ENCODE results near the gene AOPEP. TPM values are rescaled to one million over a fixed set of nuclear protein-coding genes. Genes with fewer than 3 reads are reported as not detected.

AOPEP gene
- total and polyA plus RNA-seq, 2 donors (not counting 3 experiments of a cell fraction or from before 2014, with no cell fraction given): 20.2 to 41.6 TPM

DNA sequence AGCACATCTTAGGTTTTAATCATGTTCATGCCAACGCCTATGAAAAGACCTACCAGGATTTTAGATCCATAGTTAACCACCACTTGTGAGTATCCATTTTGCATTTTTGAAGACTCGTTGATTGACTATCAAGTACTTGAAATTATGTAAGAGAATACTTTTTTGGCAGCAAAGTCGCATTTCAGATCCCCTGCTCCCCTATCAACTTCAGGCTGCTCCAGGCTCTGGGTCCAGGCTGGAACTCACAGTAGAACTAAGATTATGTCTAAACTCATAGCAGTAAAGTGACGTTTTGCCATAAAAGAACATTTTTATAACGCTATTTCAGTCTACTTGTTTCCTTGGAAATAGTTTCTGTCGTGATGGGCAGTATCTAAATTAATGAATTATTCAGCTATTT is 323.3 kb downstream of the AOPEP start:
- no peak for FAIRE-seq
- H3K9me3 ChIP-seq (replicated peaks; ENCODE audit: control insufficient read depth, insufficient read depth, low read length): no peaks in the 10 kb centered on the region
- H3K4me2 ChIP-seq (ENCODE audit: insufficient read depth, low read length): no peak overlapping the region
- H3K4me3 ChIP-seq (replicated peaks in 1 of 3; ENCODE audit: insufficient read depth in 1 of 3, low read depth in 1 of 3, low read length in 3 of 3): no peak overlapping the region
- intact Hi-C loops (cut with micrococcal nuclease): loop anchor here (2.0 to 5.0 kb wide), 2 partner anchors 45 to 387 kb away; no protein-coding TSS in a partner anchor
- peaks cover 0 to 2% of the 10 kb centered on the region in 2 experiments for H3K36me3 ChIP-seq (ENCODE audit: control insufficient read depth in 2 of 2, extremely low read depth in 1 of 2, insufficient read depth in 2 of 2, low read length in 2 of 2)
- no peak overlapping the region for H2AFZ ChIP-seq (ENCODE audit: low read depth, low read length)
- ChIA-PET CTCF (interaction anchor here (1.2 to 1.6 kb wide), 3 partner anchors 23 to 78 kb away, joined by 3 to 8 read pairs (median 4); no protein-coding TSS in a partner anchor), POLR2A (no interaction called here)
- H4K20me1 ChIP-seq (replicated peaks; ENCODE audit: control insufficient read depth, extremely low read depth, insufficient read depth, low read length): peaks cover 3% of the 10 kb centered on the region
- no peaks in the 10 kb centered on the region for H3K27me3 ChIP-seq (ENCODE audit: control insufficient read depth in 2 of 2, insufficient read depth in 2 of 2, low read length in 2 of 2)
- no peaks in the 10 kb centered on the region for H3K9me1 ChIP-seq (replicated peaks; ENCODE audit: control insufficient read depth, extremely low read depth, insufficient read depth, low read length)
- dilution Hi-C loops (cut with MboI; ENCODE audit: extremely low pct_ligation_motif_present, low sequenced_read_pairs): no loop called here
- peaks cover 12% of the 10 kb centered on the region for H3K4me1 ChIP-seq (ENCODE audit: control insufficient read depth, extremely low read depth, insufficient read depth, low read length)
- no peak overlapping the region for H3K9ac ChIP-seq (replicated peaks; ENCODE audit: extremely low read depth, insufficient read depth, low read length)
- H3K27ac ChIP-seq (ENCODE audit: insufficient read depth, low read depth, low read length): no peak overlapping the region
- BruUV-seq (replicated peaks): no TSS peak
- H3K79me2 ChIP-seq (ENCODE audit: control insufficient read depth, insufficient read depth, low read length): peaks cover 9% of the 10 kb centered on the region
- TF ChIP-seq EZH2 (IDR thresholded peaks at IDR 0.05; ENCODE audit: borderline replicate concordance, low read depth, low read length, severe bottlenecking) (no peak), GATA2 (IDR thresholded peaks at IDR 0.05; ENCODE audit: insufficient read depth, insufficient read length, low read depth, low read length) (no peak), FOS (IDR thresholded peaks at IDR 0.05; ENCODE audit: borderline replicate concordance, insufficient read depth, low read length) (no peak), JUN (IDR thresholded peaks at IDR 0.05; ENCODE audit: borderline replicate concordance, insufficient read depth, insufficient read length, low read depth) (no peak)
- DNase-seq (ENCODE audit: low read depth, low spot score): no peak

DNA sequence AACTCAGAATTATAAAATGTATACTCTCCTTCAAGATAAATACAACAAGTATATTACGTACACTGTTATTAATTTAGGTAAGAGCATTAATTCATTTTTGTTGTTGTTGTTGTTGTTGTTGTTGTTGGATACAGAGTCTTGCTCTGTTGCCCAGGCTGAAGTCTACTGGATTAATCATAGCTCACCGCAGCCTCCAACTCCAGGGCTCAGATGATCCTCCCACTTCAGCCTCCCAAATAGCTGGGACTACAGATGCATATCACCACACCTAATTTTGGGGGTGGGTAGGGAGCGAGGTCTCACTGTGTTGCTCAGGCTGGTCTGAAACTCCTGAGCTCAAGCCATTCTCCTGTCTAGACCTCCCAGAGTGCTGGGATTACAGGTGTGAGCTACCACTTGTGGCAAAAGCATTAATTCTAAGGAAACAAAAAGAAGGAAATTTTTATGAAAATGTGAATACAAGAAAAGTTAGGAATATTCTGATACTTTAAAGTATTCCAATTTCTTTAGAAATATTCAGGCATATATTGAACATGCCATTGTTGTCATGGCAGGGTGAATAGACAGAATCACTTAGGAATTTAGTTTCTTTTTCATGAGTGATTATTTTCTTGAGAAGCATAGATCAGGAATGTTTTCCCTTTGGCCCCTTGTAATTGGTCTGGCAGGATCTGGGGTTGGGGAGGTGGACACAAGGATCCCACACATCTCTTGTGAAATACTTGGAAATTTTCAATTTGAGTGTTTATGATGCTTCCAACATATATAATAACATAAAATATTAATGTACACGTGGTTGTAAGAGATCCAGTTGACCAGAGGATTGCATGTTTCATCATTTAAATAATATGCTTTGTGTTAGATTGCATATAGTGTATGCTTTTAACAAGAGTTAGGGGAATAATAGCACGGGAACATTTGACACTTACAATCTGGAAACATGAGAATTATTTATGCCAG is 327.4 kb downstream of the AOPEP start:
- no peak for FAIRE-seq
- H3K4me2 ChIP-seq (ENCODE audit: insufficient read depth, low read length): no peak overlapping the region
- BruUV-seq (replicated peaks): no TSS peak
- peaks cover 0 to 2% of the 10 kb centered on the region in 2 experiments for H3K36me3 ChIP-seq (ENCODE audit: control insufficient read depth in 2 of 2, extremely low read depth in 1 of 2, insufficient read depth in 2 of 2, low read length in 2 of 2)
- no peak for DNase-seq (ENCODE audit: low read depth, low spot score)
- no peaks in the 10 kb centered on the region for H3K9me3 ChIP-seq (replicated peaks; ENCODE audit: control insufficient read depth, insufficient read depth, low read length)
- no peak overlapping the region for H2AFZ ChIP-seq (ENCODE audit: low read depth, low read length)
- H3K79me2 ChIP-seq (ENCODE audit: control insufficient read depth, insufficient read depth, low read length): peaks cover 29% of the 10 kb centered on the region
- no peak overlapping the region for H3K4me3 ChIP-seq (replicated peaks in 1 of 3; ENCODE audit: insufficient read depth in 1 of 3, low read depth in 1 of 3, low read length in 3 of 3)
- intact Hi-C loops (cut with micrococcal nuclease) (loop anchor here (5.0 kb wide), 1 partner anchor 392 kb away; no protein-coding TSS in a partner anchor), dilution Hi-C loops (cut with MboI; ENCODE audit: extremely low pct_ligation_motif_present, low sequenced_read_pairs) (no loop called here)
- no peaks in the 10 kb centered on the region for H3K27me3 ChIP-seq (ENCODE audit: control insufficient read depth in 2 of 2, insufficient read depth in 2 of 2, low read length in 2 of 2)
- no peak overlapping the region for H3K27ac ChIP-seq (ENCODE audit: insufficient read depth, low read depth, low read length)
- H3K9me1 ChIP-seq (replicated peaks; ENCODE audit: control insufficient read depth, extremely low read depth, insufficient read depth, low read length): no peaks in the 10 kb centered on the region
- peaks cover 25% of the 10 kb centered on the region for H3K4me1 ChIP-seq (ENCODE audit: control insufficient read depth, extremely low read depth, insufficient read depth, low read length)
- CTCF ChIA-PET: interaction anchor here (1.1 to 2.0 kb wide), 4 partner anchors 28 to 373 kb away, joined by 3 to 6 read pairs (median 4); no protein-coding TSS in a partner anchor
- POLR2A ChIA-PET: no interaction called here
- no peak overlapping the region for H3K9ac ChIP-seq (replicated peaks; ENCODE audit: extremely low read depth, insufficient read depth, low read length)
- TF ChIP-seq JUN (IDR thresholded peaks at IDR 0.05; ENCODE audit: borderline replicate concordance, insufficient read depth, insufficient read length, low read depth) (no peak), GATA2 (IDR thresholded peaks at IDR 0.05; ENCODE audit: insufficient read depth, insufficient read length, low read depth, low read length) (no peak), FOS (IDR thresholded peaks at IDR 0.05; ENCODE audit: borderline replicate concordance, insufficient read depth, low read length) (no peak), EZH2 (IDR thresholded peaks at IDR 0.05; ENCODE audit: borderline replicate concordance, low read depth, low read length, severe bottlenecking) (no peak), MYC (IDR thresholded peaks at IDR 0.05; ENCODE audit: low read depth, low read length) (no peak), POLR2A (IDR thresholded peaks at IDR 0.05; ENCODE audit: low read depth, low read length) (no peak), POLR2AphosphoS5 (IDR thresholded peaks at IDR 0.05; ENCODE audit: insufficient read depth, low read depth, low read length) (no peak)
- TF ChIP-seq, protein P1, sequence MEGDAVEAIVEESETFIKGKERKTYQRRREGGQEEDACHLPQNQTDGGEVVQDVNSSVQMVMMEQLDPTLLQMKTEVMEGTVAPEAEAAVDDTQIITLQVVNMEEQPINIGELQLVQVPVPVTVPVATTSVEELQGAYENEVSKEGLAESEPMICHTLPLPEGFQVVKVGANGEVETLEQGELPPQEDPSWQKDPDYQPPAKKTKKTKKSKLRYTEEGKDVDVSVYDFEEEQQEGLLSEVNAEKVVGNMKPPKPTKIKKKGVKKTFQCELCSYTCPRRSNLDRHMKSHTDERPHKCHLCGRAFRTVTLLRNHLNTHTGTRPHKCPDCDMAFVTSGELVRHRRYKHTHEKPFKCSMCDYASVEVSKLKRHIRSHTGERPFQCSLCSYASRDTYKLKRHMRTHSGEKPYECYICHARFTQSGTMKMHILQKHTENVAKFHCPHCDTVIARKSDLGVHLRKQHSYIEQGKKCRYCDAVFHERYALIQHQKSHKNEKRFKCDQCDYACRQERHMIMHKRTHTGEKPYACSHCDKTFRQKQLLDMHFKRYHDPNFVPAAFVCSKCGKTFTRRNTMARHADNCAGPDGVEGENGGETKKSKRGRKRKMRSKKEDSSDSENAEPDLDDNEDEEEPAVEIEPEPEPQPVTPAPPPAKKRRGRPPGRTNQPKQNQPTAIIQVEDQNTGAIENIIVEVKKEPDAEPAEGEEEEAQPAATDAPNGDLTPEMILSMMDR (IDR thresholded peaks at IDR 0.05; ENCODE audit: extremely low read depth in 1 of 2, insufficient read depth in 1 of 2, low read depth in 1 of 2, low read length in 2 of 2): no peak
- TF ChIP-seq, protein P2, sequence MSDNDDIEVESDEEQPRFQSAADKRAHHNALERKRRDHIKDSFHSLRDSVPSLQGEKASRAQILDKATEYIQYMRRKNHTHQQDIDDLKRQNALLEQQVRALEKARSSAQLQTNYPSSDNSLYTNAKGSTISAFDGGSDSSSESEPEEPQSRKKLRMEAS (IDR thresholded peaks at IDR 0.05; ENCODE audit: insufficient read depth, insufficient read length): no peak
- peaks cover 3% of the 10 kb centered on the region for H4K20me1 ChIP-seq (replicated peaks; ENCODE audit: control insufficient read depth, extremely low read depth, insufficient read depth, low read length)

Measured in endothelial cell of umbilical vein (primary cell).